ENCODE measurements around the gene MGMT.

The MGMT gene

DNA sequence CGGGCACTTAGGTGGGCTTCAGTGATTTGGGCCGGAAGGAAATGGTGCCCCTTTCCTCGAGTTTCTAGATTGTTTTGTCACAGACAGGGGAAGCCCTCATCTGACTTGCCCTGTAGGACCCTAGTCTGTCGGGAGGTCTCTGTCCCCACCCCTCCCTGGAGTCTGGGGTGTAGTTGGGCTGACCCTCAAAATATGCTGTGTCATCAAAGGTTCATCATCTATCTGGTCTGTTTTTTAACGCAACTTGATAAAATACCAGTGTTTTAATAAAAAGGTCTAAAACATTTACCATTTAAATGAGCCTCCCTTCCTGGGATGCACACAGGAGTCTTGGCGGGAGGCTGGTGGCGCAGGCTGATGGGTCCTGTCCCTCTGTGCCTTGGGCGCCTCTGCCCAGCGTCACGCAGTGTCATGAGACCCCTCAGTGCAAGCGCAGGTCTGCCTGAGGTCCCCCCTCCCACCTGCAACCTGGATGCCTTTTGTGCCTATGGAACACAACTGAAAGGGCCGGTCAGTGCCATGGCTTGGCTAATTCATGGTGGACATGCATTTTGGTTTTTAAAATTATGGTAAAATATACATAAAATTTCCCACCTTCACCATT lies 146.4 kb downstream of the MGMT start:
- no peaks in the 10 kb centered on the region for H3K9me2 ChIP-seq (ENCODE audit: low read depth, low read length)
- no peak for TF ChIP-seq EZH2 (IDR thresholded peaks at IDR 0.05; ENCODE audit: borderline replicate concordance, low read length)
- TF ChIP-seq, protein P1, sequence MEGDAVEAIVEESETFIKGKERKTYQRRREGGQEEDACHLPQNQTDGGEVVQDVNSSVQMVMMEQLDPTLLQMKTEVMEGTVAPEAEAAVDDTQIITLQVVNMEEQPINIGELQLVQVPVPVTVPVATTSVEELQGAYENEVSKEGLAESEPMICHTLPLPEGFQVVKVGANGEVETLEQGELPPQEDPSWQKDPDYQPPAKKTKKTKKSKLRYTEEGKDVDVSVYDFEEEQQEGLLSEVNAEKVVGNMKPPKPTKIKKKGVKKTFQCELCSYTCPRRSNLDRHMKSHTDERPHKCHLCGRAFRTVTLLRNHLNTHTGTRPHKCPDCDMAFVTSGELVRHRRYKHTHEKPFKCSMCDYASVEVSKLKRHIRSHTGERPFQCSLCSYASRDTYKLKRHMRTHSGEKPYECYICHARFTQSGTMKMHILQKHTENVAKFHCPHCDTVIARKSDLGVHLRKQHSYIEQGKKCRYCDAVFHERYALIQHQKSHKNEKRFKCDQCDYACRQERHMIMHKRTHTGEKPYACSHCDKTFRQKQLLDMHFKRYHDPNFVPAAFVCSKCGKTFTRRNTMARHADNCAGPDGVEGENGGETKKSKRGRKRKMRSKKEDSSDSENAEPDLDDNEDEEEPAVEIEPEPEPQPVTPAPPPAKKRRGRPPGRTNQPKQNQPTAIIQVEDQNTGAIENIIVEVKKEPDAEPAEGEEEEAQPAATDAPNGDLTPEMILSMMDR (IDR thresholded peaks at IDR 0.05; ENCODE audit: low read length), result no peak

DNA sequence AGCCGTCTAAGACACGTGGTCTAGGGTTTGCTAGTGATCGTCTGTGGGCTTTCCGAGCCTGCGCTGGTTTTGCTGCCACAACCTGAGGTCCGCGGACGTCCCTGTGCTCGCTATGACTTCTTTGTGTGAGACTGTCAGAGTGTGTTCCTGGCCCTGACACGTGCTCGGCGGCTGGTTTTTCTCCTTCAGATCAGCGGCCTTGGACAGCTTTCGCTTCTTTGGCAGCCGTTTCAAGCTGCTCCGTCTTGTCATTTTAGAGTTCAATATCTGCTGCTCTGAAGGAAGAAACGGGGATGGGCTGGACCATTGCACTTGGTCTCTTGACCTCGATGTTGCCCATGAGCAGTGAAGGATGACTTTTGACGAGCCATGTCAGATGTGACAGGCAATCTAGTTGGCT lies 147.3 kb downstream of the MGMT start:
- Histone ChIP-seq H3K4me3 (ENCODE audit: low read depth, low read length, poor library complexity, severe bottlenecking) (no peak overlapping the region), H3K36me3 (ENCODE audit: insufficient read depth, low read length) (no peaks in the 10 kb centered on the region; the same call in none of the 2 replicates), H3K79me2 (ENCODE audit: insufficient read depth, low read length) (peaks cover 3% of the 10 kb centered on the region; the same call in 1 of the 2 replicates), H3K4me1 (ENCODE audit: insufficient read depth, low read length, severe bottlenecking) (peaks cover 46% of the 10 kb centered on the region), H3K4me2 (ENCODE audit: low read length) (peak overlapping the region; percentile 28; the same call in 1 of the 2 replicates), H3K27ac (ENCODE audit: low read depth, low read length, poor library complexity, severe bottlenecking) (peak overlapping the region; percentile 73), H3F3A (ENCODE audit: insufficient read depth, low read length) (no peaks in the 10 kb centered on the region), H3K9ac (ENCODE audit: low read length) (no peak overlapping the region; the same call in 1 of the 2 replicates), H3K27me3 (ENCODE audit: insufficient read depth, low read length) (no peaks in the 10 kb centered on the region), H3K9me2 (ENCODE audit: low read depth, low read length) (no peaks in the 10 kb centered on the region), H2AFZ (ENCODE audit: low read length) (no peak overlapping the region), H3K9me3 (ENCODE audit: low read length) (no peaks in the 10 kb centered on the region), H4K20me1 (ENCODE audit: insufficient read depth, low read length) (no peaks in the 10 kb centered on the region)
- TF ChIP-seq, protein P1 (IDR thresholded peaks at IDR 0.05; ENCODE audit: low read length), result no peak
- no peak for TF ChIP-seq EZH2 (IDR thresholded peaks at IDR 0.05; ENCODE audit: borderline replicate concordance, low read length)

More for the DNA sequence above, 146.4 kb downstream of the MGMT start:
- H3K4me1 ChIP-seq (ENCODE audit: insufficient read depth, low read length, severe bottlenecking), result peaks cover 54% of the 10 kb centered on the region
- H3K36me3 ChIP-seq (ENCODE audit: insufficient read depth, low read length), result no peaks in the 10 kb centered on the region; the same call in none of the 2 replicates
- peak overlapping the region; percentile 46; the same call in 1 of the 2 replicates for H3K4me2 ChIP-seq (ENCODE audit: low read length)
- no peaks in the 10 kb centered on the region for H3K27me3 ChIP-seq (ENCODE audit: insufficient read depth, low read length)
- H3K9me3 ChIP-seq (ENCODE audit: low read length), result no peaks in the 10 kb centered on the region
- peak overlapping the region; percentile 73 for H3K27ac ChIP-seq (ENCODE audit: low read depth, low read length, poor library complexity, severe bottlenecking)
- H2AFZ ChIP-seq (ENCODE audit: low read length), result no peak overlapping the region
- no peaks in the 10 kb centered on the region for H3F3A ChIP-seq (ENCODE audit: insufficient read depth, low read length)
- no peaks in the 10 kb centered on the region for H4K20me1 ChIP-seq (ENCODE audit: insufficient read depth, low read length)
- H3K9ac ChIP-seq (ENCODE audit: low read length), result no peak overlapping the region; the same call in 1 of the 2 replicates
- H3K79me2 ChIP-seq (ENCODE audit: insufficient read depth, low read length), result peaks cover 3% of the 10 kb centered on the region; the same call in 1 of the 2 replicates
- H3K4me3 ChIP-seq (ENCODE audit: low read depth, low read length, poor library complexity, severe bottlenecking), result no peak overlapping the region

DNA sequence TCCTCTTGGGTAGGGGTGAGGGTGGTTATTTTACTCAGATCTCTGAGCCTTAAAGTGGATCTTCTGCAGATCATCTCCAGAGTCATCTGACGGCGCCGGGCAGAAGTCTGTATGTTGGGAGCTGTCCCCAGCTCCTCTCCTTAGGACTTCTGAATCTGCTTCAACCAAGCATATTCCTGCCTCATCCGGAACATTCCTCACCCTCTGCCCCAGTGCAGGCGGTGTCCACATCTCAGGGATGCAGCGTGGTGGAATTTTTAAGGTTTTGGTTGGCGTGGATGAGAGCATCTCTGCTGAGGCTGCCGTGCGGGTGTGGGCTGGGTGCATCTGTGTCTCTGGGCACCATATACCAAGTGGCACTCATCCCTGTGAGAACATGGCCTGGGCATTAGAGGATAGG lies 148.3 kb downstream of the MGMT start:
- H3K36me3 ChIP-seq (ENCODE audit: insufficient read depth, low read length), result no peaks in the 10 kb centered on the region; the same call in none of the 2 replicates
- peaks cover 45% of the 10 kb centered on the region for H3K4me1 ChIP-seq (ENCODE audit: insufficient read depth, low read length, severe bottlenecking)
- no peaks in the 10 kb centered on the region for H3K9me2 ChIP-seq (ENCODE audit: low read depth, low read length)

More for the DNA sequence above, 148.3 kb downstream of the MGMT start:
- no peak overlapping the region for H2AFZ ChIP-seq (ENCODE audit: low read length)
- H3K9me3 ChIP-seq (ENCODE audit: low read length), result no peaks in the 10 kb centered on the region
- no peak overlapping the region for H3K9ac ChIP-seq (ENCODE audit: low read length)
- TF ChIP-seq EZH2 (IDR thresholded peaks at IDR 0.05; ENCODE audit: borderline replicate concordance, low read length), result no peak
- TF ChIP-seq, protein P1 (IDR thresholded peaks at IDR 0.05; ENCODE audit: low read length), result no peak
- no peaks in the 10 kb centered on the region for H4K20me1 ChIP-seq (ENCODE audit: insufficient read depth, low read length)
- H3K4me3 ChIP-seq (ENCODE audit: low read depth, low read length, poor library complexity, severe bottlenecking), result no peak overlapping the region
- H3K4me2 ChIP-seq (ENCODE audit: low read length), result no peak overlapping the region
- H3K27me3 ChIP-seq (ENCODE audit: insufficient read depth, low read length), result no peaks in the 10 kb centered on the region
- no peak overlapping the region for H3K27ac ChIP-seq (ENCODE audit: low read depth, low read length, poor library complexity, severe bottlenecking)
- H3K79me2 ChIP-seq (ENCODE audit: insufficient read depth, low read length), result peaks cover 3% of the 10 kb centered on the region
- H3F3A ChIP-seq (ENCODE audit: insufficient read depth, low read length), result no peaks in the 10 kb centered on the region

Data from OCI-LY1 (cell line).